ENCODE data around the gene RFTN1.

DNA sequence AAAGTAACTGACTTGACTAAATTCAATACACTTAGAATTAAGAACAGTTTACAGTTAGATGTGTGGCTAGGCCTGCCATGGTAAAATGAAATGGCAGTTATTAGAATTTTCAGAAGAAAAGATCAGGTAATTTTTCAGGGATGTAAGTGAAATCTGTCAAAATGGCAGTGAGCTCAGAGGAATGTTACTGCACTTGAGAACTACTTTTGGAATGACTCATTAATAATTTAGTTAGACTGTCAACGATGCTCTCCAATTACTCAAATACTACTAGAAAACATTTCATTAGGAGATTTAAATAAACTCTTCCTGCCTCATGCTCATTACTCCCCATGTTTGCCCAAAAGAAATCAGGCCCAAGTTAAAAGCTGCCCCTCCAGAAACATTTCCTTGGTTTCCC is 84.4 kb downstream of the RFTN1 start:
- no peak for TF ChIP-seq CBX5 (IDR thresholded peaks at IDR 0.05; ENCODE audit: low read depth, low read length)
- no peak for TF ChIP-seq CTCF (IDR thresholded peaks at IDR 0.05; ENCODE audit: control extremely low read depth in 1 of 3, insufficient read depth in 1 of 3, low read depth in 1 of 3, low read length in 3 of 3)
- no peak for TF ChIP-seq POLR2A (IDR thresholded peaks at IDR 0.05; ENCODE audit: control extremely low read depth in 1 of 2, low read depth in 2 of 2, low read length in 2 of 2)
- TF ChIP-seq ZNF274 (IDR thresholded peaks at IDR 0.05; ENCODE audit: borderline replicate concordance, extremely low read depth, low read length): no peak
- no peak for TF ChIP-seq RNF2 (IDR thresholded peaks at IDR 0.05; ENCODE audit: borderline replicate concordance, low read depth, low read length, missing control alignments, poor library complexity, severe bottlenecking)
- TF ChIP-seq POLR2AphosphoS5 (IDR thresholded peaks at IDR 0.05; ENCODE audit: low read depth, low read length): no peak
- no peak for TF ChIP-seq YY1 (IDR thresholded peaks at IDR 0.05; ENCODE audit: low read depth, low read length)
- no peak for TF ChIP-seq CHD2 (IDR thresholded peaks at IDR 0.05; ENCODE audit: low read length)
- no peak for TF ChIP-seq NRF1 (IDR thresholded peaks at IDR 0.05; ENCODE audit: low read depth, low read length)

All from H1 (cell line).